Coronary artery (tissue), 2 donors: ENCODE data around the gene CAGE1.

Experiments
- DNase-seq: peaks from one replicate; pipeline ENCODE4 v3.0.0-alpha.2; 2017; ENCODE audit warnings: low spot score
- H3K27ac ChIP-seq, 2 donors: fragments of 200-600 bp; sonication (generic); one replicate each; pipeline ENCODE4 v1.5.1; 2016 to 2019
- H3K4me3 ChIP-seq: fragments of 200-600 bp; sonication (generic); 2 replicates; pipeline ENCODE4 v1.5.1; 2016; ENCODE audit warnings: mild to moderate bottlenecking, moderate library complexity
- TF ChIP-seq, protein P1 (sequence below): fragments of 200-600 bp; sonication (generic); IDR thresholded peaks from one replicate; pipeline ENCODE4 v1.5.1; 2019; ENCODE audit warnings: antibody characterized with exemption

CAGE1 gene

DNA sequence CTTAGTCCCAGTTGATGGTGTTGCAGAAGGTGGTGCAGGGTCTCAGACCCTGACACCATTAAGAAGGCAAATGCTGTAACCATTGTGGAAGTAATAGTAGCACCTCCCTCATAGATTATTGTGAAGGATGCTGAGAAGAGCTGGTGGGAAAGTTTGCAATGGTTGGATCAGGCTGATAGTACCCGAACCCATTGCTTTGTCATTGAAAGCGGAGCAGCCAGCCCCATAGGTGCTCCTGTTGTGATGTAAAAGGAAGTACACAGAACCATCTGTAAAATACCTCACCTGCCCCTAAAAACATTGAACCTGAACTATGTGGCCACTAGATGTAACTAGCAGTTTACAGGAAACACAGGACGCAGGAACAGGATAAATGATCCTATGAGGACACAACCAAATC, 31.5 kb upstream of the CAGE1 start:
- TF ChIP-seq, protein P1, sequence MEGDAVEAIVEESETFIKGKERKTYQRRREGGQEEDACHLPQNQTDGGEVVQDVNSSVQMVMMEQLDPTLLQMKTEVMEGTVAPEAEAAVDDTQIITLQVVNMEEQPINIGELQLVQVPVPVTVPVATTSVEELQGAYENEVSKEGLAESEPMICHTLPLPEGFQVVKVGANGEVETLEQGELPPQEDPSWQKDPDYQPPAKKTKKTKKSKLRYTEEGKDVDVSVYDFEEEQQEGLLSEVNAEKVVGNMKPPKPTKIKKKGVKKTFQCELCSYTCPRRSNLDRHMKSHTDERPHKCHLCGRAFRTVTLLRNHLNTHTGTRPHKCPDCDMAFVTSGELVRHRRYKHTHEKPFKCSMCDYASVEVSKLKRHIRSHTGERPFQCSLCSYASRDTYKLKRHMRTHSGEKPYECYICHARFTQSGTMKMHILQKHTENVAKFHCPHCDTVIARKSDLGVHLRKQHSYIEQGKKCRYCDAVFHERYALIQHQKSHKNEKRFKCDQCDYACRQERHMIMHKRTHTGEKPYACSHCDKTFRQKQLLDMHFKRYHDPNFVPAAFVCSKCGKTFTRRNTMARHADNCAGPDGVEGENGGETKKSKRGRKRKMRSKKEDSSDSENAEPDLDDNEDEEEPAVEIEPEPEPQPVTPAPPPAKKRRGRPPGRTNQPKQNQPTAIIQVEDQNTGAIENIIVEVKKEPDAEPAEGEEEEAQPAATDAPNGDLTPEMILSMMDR: no peak
- no peak for DNase-seq

DNA sequence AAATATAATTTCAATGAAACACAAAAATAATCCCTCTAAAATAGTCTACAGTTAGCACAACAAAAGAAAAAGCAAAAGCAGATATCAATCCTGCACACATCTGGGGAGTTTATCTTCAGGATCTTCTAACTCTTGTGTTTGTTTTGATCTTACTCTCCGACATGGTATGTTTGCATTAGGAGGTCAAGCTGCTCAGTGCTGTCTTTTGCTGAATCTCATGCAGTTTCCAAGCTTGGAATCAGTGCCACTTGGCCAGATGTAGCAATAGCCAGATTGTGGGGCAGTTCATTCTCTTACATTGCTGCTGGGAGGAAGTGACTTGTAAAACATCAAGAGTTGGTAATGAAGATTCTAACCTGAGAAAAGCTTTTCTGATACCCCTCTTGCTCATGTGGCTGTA, 29.5 kb upstream of the CAGE1 start:
- Histone ChIP-seq H3K4me3 (no peak overlapping the region), H3K27ac (no peak overlapping the region)
- no peak for DNase-seq
- TF ChIP-seq, protein P1: no peak

More for the DNA sequence above, 31.5 kb upstream of the CAGE1 start:
- Histone ChIP-seq H3K4me3 (no peak overlapping the region), H3K27ac (no peak overlapping the region)

DNA sequence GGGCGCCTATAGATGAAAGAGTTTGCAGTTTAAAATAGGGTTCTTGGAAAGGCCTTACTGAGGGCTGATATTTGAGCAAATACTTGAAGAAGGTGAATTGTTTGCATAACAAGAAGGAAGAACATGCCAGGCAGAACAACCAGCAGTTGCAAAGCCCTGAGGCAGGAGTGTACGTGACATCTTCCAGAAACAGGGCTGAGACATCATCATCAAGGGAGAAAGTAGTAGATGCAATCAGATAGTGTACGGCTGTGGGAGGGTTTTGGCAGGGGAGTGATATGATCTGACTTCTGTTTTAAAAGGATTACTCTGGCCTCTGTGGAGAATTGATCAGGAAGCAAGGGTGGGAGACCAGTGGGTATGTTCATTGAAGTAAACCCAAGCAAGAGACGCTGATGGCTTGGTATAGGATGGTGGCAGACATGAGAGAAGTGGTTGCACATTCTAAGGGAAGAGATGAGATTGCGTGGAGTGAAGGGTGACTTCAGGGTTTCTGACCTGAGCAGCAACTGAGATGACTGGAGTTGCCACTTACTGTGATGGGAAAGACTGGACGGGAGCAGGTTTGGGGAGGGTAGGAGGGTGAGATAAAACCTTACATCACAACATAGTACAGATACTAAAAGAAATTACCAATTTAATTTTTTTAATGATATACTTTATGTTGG, 28.8 kb upstream of the CAGE1 start:
- DNase-seq: no peak
- no peak overlapping the region for H3K27ac ChIP-seq
- TF ChIP-seq, protein P1: no peak
- H3K4me3 ChIP-seq: no peak overlapping the region

DNA sequence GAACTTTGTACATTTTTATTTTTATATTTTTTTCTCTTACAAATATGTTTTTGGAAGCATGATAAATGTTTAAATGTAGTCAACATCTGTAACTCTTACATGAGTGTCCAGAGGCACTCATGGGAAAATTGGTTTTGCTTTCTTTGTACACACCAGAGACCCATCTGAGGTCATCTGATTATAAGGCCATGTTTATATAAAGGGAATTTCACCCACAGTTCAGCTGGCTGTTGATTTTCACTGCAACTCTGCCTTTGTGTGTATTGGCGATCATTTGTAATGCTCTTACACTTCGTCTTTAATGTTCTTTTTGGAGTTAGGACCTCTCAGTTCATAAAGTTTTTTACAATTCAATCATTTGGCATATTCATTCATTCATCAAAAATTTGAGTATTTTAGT, 28.1 kb upstream of the CAGE1 start:
- TF ChIP-seq, protein P1: no peak
- Histone ChIP-seq H3K4me3 (no peak overlapping the region), H3K27ac (no peak overlapping the region)
- no peak for DNase-seq

DNA sequence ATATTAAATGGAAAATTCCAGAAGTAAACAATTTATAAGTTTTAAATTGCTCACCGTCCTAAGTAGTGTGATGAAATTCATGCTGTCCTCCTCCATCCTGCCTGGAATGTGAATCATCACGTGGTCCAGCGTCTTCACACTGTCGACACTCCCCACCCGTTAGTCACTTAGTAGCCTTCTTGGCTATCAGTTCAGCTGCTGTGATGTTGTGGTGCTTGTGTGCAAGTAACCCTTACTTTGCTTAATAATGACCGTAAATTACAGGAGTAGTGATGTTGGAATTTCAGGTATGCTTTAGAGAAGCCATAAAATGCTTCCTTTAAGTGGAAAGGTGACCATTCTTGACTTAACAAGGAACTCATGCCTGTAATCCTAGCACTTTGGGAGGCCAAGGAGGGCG, 25.3 kb upstream of the CAGE1 start:
- DNase-seq: no peak
- TF ChIP-seq, protein P1: no peak
- no peak overlapping the region for H3K27ac ChIP-seq
- no peak overlapping the region for H3K4me3 ChIP-seq

DNA sequence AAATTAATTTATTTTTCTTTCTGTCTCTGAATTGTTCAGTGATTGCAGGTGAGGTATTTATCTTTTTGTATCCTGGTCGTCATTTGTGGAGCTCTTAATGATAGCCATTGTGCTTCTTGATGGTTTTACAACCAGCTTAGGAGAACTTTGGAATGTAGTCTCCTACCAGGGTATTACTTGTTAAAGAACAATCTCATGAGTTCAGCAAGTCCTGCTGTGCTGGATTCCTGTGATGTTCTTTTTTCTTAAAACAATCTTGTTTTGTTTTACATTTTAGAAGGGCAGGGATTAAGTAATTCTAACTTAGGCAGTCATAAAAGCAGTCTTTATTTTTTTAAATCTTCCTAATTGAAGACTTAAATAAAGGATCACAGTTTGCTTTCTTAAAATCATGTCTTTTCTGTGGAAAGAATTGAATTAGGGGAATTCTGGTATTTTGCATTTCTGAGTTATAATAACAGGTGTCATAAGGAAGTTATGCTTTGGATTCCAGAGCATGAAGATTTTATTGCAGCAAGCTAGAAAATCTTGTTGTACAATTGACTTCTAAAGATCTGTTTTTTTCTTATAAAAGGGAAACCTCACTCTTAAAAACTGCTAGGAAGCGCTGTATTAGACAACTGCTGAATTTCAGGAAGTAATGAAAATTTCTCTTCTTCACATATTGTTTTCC, 23.7 kb upstream of the CAGE1 start:
- H3K4me3 ChIP-seq: no peak overlapping the region
- TF ChIP-seq, protein P1: no peak
- DNase-seq: no peak
- no peak overlapping the region for H3K27ac ChIP-seq

DNA sequence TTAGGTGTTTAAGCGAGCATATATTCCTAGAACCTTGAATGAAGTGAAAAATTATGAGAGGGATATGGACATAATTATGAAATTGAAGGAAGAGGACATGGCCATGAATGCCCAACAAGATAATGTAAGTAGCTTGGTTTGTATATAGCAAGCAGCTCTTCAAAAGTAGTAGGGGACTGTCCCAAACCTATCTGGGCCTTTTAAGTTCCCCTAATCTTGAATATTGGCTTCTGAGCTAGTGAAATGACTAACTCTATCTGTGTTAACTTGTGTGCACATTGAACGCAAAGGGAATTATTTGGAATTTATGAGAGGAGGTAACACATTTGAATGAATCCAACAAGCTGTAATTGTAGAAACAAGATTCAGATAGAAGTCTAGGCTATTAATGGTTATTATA, 21.8 kb upstream of the CAGE1 start:
- no peak for DNase-seq
- Histone ChIP-seq H3K27ac (no peak overlapping the region), H3K4me3 (no peak overlapping the region)
- TF ChIP-seq, protein P1: no peak
